ENCODE data around the gene H2AZ2. TPM values are rescaled to one million over a fixed set of nuclear protein-coding genes. Genes with fewer than 3 reads are reported as not detected.

The H2AZ2 gene
- total RNA-seq, 4 donors from 2014 or later, result 207 to 242 (median 215) TPM

DNA sequence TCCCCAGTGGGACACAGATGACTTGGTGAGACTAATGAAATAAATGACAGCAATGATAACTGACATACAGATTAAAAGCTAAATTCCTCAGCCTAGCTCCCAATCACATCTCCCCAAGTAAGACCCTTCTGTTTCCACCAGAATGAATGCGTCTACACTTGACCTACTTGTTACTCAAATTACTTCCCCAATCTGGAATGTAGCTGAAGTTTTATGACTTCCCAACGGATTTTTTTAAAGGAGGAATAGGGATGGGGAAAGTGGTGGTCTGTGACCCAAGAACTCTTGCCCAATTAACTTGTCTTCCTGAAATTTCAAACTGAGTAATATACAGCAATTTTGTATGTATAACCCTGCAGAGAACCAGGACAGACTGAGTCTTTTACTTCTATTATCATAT lies 9.1 kb downstream of the H2AZ2 start:
- Histone ChIP-seq H3K4me3 (no peak overlapping the region), H3K27me3 (no peaks in the 10 kb centered on the region), H3K27ac (no peak overlapping the region), H3K4me1 (peaks cover 0 to 26% (median 0%) of the 10 kb centered on the region in 3 donors), H3K9me3 (no peaks in the 10 kb centered on the region), H3K36me3 (peaks cover 0 to 83% of the 10 kb centered on the region in 2 donors)
- no peak for ATAC-seq
- 39 to 51% methylated on average over 2 of the region's 2 CpGs for WGBS, 2 donors (ENCODE audit: low coverage in 1 of 2)
- TF ChIP-seq POLR2A (IDR thresholded peaks at IDR 0.05), result no peak
- TF ChIP-seq EP300 (IDR thresholded peaks at IDR 0.05), result no peak

DNA sequence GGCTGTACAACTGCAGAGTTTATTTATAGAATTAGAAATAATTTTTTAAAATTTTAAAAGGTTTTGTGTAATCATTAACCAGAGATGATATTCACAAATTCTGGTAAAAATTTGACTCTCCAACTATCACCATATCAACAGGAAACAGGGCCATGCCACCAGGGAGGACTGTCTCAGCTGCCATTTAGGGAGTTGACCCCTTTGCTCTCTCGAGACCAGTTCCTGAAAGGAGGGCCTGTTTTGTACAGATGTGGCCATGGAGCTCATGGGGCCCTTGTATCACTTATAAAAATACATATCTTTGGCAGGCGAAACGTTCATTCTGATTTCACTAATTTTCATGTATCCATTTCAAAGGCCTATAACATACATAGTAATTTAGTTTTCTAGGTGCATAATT lies 20.3 kb downstream of the H2AZ2 start:
- no peak for TF ChIP-seq POLR2A (IDR thresholded peaks at IDR 0.05)
- TF ChIP-seq, protein P1, sequence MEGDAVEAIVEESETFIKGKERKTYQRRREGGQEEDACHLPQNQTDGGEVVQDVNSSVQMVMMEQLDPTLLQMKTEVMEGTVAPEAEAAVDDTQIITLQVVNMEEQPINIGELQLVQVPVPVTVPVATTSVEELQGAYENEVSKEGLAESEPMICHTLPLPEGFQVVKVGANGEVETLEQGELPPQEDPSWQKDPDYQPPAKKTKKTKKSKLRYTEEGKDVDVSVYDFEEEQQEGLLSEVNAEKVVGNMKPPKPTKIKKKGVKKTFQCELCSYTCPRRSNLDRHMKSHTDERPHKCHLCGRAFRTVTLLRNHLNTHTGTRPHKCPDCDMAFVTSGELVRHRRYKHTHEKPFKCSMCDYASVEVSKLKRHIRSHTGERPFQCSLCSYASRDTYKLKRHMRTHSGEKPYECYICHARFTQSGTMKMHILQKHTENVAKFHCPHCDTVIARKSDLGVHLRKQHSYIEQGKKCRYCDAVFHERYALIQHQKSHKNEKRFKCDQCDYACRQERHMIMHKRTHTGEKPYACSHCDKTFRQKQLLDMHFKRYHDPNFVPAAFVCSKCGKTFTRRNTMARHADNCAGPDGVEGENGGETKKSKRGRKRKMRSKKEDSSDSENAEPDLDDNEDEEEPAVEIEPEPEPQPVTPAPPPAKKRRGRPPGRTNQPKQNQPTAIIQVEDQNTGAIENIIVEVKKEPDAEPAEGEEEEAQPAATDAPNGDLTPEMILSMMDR (IDR thresholded peaks at IDR 0.05), result no peak
- no peak for TF ChIP-seq EP300 (IDR thresholded peaks at IDR 0.05)
- no peak for TF ChIP-seq POLR2AphosphoS5 (IDR thresholded peaks at IDR 0.05)
- peaks cover 0 to 75% of the 10 kb centered on the region in 2 donors for H3K36me3 ChIP-seq
- no peaks in the 10 kb centered on the region for H3K9me3 ChIP-seq
- no peaks in the 10 kb centered on the region for H3K4me1 ChIP-seq
- 54 to 80% methylated on average over 2 to 3 of the region's 3 CpGs for WGBS, 2 donors (ENCODE audit: low coverage in 1 of 2)
- no peak overlapping the region for H3K27ac ChIP-seq
- ATAC-seq, result no peak
- no peaks in the 10 kb centered on the region for H3K27me3 ChIP-seq
- H3K4me3 ChIP-seq, result no peak overlapping the region

DNA sequence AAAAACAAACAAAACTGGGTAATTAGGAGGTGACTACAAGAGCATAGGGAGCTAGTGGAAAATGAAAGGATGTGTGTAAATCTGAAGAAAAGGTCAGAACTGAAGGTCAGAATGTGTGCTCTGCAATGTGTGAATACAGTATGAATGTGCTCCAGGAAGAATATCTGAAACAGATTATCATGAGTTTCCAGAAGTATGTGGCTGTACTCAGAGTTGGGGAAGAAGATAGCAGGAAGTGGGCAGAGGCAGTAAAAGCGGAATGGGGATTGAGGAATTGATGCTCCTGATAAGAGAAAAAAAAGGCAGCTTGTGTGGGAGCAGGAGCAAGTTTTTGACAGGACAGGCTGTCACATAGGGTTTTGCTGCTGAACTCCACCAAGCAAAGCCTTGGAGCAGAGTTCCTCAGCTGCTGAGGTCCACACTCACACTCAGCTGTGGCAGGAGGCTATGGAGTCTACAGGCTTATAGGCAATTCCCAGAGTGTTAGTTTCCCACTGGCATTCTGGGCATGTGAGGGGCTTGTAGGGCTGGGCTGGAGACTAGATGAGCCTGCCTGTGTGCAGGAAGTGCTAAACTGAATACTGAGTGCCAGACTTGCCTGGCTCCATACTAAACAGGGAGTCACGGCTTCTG lies 22.9 kb downstream of the H2AZ2 start:
- Histone ChIP-seq H3K36me3 (peaks cover 0 to 49% of the 10 kb centered on the region in 2 donors), H3K9me3 (no peaks in the 10 kb centered on the region), H3K4me3 (no peak overlapping the region), H3K27me3 (no peaks in the 10 kb centered on the region), H3K4me1 (no peaks in the 10 kb centered on the region), H3K27ac (no peak overlapping the region)
- no peak for ATAC-seq
- 75 to 77% methylated on average over 2 of the region's 2 CpGs for WGBS, 2 donors (ENCODE audit: low coverage in 1 of 2)
- no peak for TF ChIP-seq POLR2AphosphoS5 (IDR thresholded peaks at IDR 0.05)
- TF ChIP-seq EP300 (IDR thresholded peaks at IDR 0.05), result no peak
- TF ChIP-seq, protein P1 (IDR thresholded peaks at IDR 0.05), result no peak
- TF ChIP-seq POLR2A (IDR thresholded peaks at IDR 0.05), result no peak

DNA sequence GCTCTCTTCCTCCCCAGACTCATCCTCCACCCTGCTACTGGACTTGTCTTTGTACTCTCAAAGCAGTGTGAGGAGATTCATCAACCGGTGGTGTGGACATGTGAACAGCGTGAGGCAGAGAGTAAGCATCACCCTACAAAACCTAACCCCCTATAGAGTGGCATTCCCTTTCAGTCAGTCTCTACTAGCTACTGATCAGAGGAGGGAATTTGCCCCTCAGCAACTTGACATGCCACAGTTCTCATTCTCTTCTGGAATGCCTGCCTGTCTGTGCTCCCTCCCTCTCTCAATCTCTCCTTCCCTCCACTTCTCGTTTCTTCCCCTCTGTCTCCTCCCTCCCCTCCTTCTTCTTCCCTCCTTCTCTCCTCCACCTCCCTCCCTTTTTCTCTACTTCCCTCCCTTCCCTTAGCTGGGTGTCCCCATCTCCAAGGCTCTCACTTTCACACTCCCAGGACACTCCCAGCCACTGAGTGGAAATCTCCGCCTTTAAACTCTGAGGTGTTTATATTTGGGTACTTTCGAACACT lies 24.6 kb downstream of the H2AZ2 start:
- no peak for ATAC-seq
- TF ChIP-seq POLR2AphosphoS5 (IDR thresholded peaks at IDR 0.05), result no peak
- TF ChIP-seq, protein P1 (IDR thresholded peaks at IDR 0.05), result no peak
- no peak for TF ChIP-seq POLR2A (IDR thresholded peaks at IDR 0.05)
- TF ChIP-seq EP300 (IDR thresholded peaks at IDR 0.05), result no peak
- Histone ChIP-seq H3K36me3 (peaks cover 0 to 32% of the 10 kb centered on the region in 2 donors), H3K27me3 (no peaks in the 10 kb centered on the region), H3K4me1 (no peaks in the 10 kb centered on the region), H3K4me3 (no peak overlapping the region), H3K27ac (no peak overlapping the region), H3K9me3 (no peaks in the 10 kb centered on the region)
- 55 to 63% methylated on average over 3 of the region's 5 CpGs for WGBS, 2 donors (ENCODE audit: low coverage in 1 of 2)

DNA sequence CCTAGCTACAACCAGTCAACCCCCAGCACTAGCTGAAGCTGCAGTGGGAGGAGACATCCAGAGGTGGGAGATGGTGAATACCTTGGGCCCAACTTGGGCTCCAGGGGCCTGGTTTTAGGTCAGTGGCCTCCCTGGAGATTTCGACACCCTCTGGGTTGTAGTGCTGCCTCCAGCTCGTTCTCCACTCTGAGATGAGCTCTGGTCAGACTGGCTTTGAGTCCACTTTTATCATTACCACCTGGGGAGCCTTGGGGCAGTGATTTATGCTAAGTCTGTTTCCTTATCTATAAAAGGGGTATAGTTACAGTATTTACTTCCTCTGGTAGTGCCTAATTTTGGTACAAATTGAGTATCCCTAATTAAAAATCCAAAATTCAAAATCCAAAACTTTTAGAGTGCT lies 28.6 kb downstream of the H2AZ2 start:
- Histone ChIP-seq H3K4me3 (no peak overlapping the region), H3K9me3 (no peaks in the 10 kb centered on the region), H3K36me3 (no peaks in the 10 kb centered on the region), H3K27me3 (no peaks in the 10 kb centered on the region), H3K4me1 (no peaks in the 10 kb centered on the region), H3K27ac (no peak overlapping the region)
- TF ChIP-seq, protein P1 (IDR thresholded peaks at IDR 0.05), result no peak
- TF ChIP-seq EP300 (IDR thresholded peaks at IDR 0.05) (no peak), POLR2A (IDR thresholded peaks at IDR 0.05) (no peak)
- WGBS, 2 donors (ENCODE audit: low coverage in 1 of 2), result 60 to 100% methylated on average over 1 of the region's 2 CpGs
- no peak for ATAC-seq

Data from gastroesophageal sphincter (tissue), 4 donors.